ENCODE data around the gene TXNRD1.

GRCh38 chr12:104354167-104354867, 138.7 kb downstream of the TXNRD1 start:
- TF ChIP-seq CTCF (IDR thresholded peaks at IDR 0.05 in 2 of 3, conservative IDR thresholded peaks at IDR 0.05 in 1 of 3; ENCODE audit: borderline replicate concordance in 1 of 3, insufficient read depth in 1 of 3, low read depth in 2 of 3, low read length in 2 of 3) (no peak), TCF7L2 (IDR thresholded peaks at IDR 0.05; ENCODE audit: borderline replicate concordance, extremely low read depth, insufficient read depth, insufficient read length) (no peak), REST (IDR thresholded peaks at IDR 0.05; ENCODE audit: low read depth) (no peak), MAX (IDR thresholded peaks at IDR 0.05) (no peak), RAD21 (IDR thresholded peaks at IDR 0.05; ENCODE audit: low read depth) (no peak), ZNF274 (IDR thresholded peaks at IDR 0.05; ENCODE audit: low read depth, low read length) (no peak), POLR2A (IDR thresholded peaks at IDR 0.05; ENCODE audit: borderline replicate concordance, extremely low read depth, insufficient read depth, insufficient read length) (no peak), EZH2 (IDR thresholded peaks at IDR 0.05) (no peak), ZFX (IDR thresholded peaks at IDR 0.05) (no peak), ATF3 (IDR thresholded peaks at IDR 0.05) (no peak), ZBTB33 (IDR thresholded peaks at IDR 0.05; ENCODE audit: extremely low read depth, insufficient replicate concordance, low read length) (no peak), POLR2AphosphoS5 (IDR thresholded peaks at IDR 0.05; ENCODE audit: low read depth, low read length) (peak; percentile 52), EGR1 (IDR thresholded peaks at IDR 0.05; ENCODE audit: low read depth) (no peak)
